GM19463 (cell line): Measurements from ENCODE around the gene NBAS.
A peak's percentile ranks its signal among the peaks of the same experiment; 100 is the strongest.

ENCODE experiments used
- ATAC-seq: cut with Tn5 transposase; IDR thresholded peaks from one replicate; pipeline ENCODE4 v1.9.1; 2021; ENCODE audit warnings: mild to moderate bottlenecking, moderate library complexity; ENCODE audit not compliant: unreplicated experiment

The NBAS gene

DNA sequence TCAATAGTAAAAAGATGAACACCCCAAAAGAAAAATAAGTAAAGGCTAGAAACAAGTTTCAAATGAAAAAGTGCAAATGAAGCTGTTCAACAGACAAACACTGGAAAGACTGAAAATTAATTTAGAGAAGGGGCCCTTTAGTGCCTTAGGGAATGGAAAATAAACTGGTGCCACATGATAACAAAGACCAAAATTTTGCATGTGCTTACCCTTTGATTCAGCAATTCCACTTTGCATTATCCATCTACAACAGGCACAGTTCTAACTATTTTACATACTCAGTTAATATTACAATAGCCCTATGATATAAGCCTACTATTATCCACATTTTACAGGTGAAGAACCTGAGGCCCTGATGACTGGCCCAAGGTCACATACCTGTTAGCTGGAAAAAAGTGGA is 183.9 kb downstream of the NBAS start:
- ATAC-seq, result no peak

- no peak for ATAC-seq
Measured at GRCh38 chr2:15372019-15372418, 189.1 kb downstream of the NBAS start.

GRCh38 chr2:15369129-15369528 is 192.0 kb downstream of the NBAS start:
- ATAC-seq, result no peak

DNA sequence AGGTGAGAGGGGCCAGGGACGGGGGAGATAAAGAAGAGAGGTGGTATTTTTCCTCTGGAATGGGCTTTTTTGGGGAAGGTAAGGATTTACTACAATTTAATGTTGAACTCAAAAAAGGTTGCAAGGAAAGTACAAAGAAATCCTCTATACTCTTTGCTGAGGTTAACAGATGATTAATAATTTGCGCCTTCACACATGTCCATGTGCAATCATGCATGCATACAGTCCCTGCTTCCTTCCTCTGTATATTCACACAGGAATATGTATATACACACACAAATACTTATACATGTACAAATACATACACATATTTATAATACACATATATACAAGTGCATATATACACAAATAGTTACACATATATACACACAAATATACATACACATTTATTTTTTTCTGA is 193.4 kb downstream of the NBAS start:
- peak; percentile 68 for ATAC-seq

DNA sequence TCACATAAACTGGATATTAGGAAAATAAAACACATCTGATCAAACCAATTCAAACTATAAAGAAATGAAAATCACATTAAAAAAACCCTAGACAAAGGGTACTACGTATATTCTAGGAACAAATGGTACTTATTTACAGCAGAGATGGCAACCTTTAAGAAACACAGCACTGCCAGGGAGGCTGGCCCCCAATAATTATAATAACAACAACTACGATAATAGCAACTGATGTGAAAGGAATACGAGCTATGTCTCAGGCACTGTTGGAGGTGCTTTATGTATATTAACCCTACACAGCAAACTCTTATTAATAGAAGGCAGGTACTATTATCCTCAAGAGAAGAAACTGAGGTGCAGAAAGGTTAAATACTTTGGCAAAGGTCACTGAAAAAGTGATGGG is 193.9 kb downstream of the NBAS start:
- no peak for ATAC-seq

DNA sequence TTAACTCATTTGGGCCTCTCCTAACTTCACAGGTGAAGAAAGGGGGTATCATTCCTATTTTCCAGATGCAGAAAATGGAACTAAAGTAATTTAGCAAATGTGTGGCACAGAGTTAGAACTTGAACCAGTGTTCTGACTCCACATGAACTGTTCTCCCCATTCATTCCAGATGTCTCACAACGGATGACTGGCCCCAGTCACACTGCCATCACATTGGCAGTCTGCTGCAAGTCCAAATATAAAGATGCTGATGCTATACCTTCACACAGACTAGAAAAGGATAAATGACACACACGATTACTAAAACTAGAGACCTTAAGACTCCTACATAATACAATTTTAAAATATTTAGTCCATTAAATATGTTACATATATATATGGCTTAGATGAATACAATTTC is 195.7 kb downstream of the NBAS start:
- ATAC-seq, result no peak

DNA sequence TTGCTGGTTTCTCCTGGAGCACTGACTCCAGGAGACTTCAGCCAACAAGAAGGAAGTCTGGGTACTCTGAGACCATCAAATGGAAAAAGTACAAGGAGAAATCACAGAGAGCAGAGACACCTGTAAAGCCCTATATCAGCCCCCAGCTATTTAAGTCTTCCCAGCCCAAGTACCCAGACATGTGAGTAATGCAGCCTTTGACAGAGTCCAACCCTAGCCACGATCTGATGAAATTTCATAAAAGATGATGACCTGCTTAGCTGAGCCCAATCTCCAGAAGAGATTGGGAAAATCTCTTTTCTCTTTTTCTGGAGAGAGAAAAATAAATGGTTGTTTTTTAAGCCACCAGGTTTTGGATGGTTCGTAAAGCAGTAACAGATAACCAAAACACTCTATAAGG is 196.6 kb downstream of the NBAS start:
- no peak for ATAC-seq

GRCh38 chr2:15363734-15364133 is 197.4 kb downstream of the NBAS start:
- ATAC-seq, result no peak

DNA sequence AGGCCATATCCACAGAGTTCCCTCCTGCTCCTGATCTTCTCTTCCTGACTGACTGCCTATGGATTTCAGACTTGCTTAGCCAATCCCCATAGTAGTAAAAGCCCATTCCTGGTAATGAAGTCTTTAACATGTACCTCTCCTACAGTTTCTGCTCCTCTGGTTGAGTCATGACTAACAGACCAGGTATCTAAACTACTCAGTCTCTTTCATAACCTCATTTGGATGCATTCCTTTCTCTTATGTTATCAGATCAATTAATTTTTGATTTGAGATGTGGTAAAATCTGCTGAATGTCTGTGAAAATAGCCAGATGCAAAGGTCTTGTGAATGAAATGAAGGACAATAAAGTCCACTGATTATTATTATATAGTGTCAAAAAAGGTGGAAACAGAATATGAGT is 198.0 kb downstream of the NBAS start:
- no peak for ATAC-seq

GRCh38 chr2:15359716-15360531 is 201.2 kb downstream of the NBAS start:
- no peak for ATAC-seq

DNA sequence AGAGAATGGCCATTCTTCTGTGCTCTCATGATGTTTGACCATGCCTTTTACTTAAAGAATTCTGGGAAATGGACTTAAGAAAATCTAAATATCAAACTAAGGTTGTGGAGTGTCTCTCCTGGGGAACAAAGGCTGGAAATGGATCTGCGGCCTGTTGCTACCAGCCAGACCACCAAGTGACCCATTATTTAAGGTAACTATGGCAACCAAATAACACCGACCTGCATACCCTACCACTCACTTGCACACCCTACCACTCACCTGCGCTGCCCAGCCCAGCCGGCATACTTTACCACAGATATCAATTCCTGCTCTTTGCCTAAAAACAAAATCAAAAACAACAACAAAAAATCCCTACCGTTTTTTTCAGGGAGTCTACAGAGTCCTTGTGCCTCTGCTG is 203.2 kb downstream of the NBAS start:
- no peak for ATAC-seq

DNA sequence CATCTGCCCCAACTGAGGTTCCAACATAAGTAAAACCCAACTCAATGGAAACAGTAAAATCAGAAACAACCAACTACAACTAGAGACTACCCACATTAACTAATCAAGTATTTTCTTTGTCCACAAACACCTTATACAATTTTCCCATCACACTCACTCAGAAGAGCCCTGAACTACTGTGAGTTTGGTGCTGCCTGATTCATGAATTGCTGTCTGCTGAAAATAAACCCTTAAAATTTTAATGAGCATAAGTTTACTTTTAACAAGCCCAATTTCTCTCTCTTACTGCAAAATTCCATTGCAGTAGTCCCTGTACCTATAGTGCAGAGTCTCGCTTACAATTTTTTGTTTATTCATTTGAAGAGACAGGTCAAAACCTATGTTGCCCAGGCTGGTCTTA is 203.9 kb downstream of the NBAS start:
- no peak for ATAC-seq

DNA sequence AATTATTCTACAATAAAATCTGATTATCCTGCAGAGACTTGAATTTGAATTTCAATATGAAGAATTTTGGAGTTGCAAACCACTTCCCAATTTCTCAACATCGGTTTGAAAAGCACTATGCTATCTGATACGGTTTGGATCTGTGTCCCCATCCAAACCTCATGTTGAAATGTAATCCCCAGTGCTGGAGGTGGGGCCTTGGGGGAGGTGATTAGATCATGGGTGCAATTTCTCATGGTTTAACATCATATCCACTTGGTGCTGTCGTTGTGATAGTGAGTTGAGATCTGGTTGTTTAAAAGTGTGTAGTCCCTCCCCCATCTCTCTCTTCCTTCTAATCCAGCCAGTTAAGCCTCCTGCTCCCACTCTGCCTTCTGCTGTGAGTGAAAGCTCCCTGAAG is 205.7 kb downstream of the NBAS start:
- no peak for ATAC-seq

DNA sequence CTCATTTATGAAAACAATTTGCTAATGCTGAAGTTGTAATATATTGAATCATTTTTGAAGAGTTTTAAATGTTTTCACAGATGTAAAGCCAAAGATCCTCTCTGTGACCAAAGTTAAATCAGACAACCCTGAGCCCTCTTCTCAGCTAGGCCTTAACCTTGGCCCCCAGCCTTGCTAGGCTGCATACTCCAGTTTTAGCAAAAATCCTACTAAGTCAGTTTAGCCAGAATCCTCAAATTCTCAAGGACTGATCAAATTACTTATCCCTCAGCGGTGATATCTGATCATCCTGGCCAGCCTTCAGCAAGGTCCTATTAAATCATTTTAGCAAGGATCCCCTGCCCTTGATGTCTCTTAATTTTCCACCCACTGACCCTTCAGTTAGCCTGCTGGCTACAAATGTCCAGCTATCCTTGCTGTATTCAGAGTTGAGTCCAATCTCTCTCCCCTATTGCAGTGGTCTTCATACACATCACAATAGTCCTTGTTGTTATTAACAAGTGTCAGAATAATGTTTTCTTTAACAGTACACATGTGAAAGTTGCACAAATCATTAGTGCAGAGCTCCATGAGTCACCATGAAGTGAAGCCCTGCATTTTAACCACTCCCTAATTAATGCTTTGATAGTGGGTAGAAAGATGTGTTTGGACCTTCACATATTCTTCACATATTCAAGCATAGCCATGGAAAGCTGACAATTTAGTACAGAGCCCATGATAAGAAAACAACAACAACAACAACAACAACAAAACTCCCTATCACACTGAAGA is 206.4 kb downstream of the NBAS start:
- ATAC-seq, result no peak

- no peak for ATAC-seq
Measured at GRCh38 chr2:15352363-15352762, 208.8 kb downstream of the NBAS start.

GRCh38 chr2:15348636-15349035 is 212.5 kb downstream of the NBAS start:
- no peak for ATAC-seq

- ATAC-seq, result no peak
Measured at GRCh38 chr2:15348045-15348444, 213.1 kb downstream of the NBAS start.

- no peak for ATAC-seq
Measured at GRCh38 chr2:15346624-15347023, 214.5 kb downstream of the NBAS start.

GRCh38 chr2:15337996-15338666 is 223.0 kb downstream of the NBAS start:
- no peak for ATAC-seq

- ATAC-seq, result no peak
Measured at GRCh38 chr2:15334644-15335326, 226.3 kb downstream of the NBAS start.

- ATAC-seq, result no peak
Measured at GRCh38 chr2:15331787-15332186, 229.3 kb downstream of the NBAS start.
